Measurements from ENCODE around the gene ACE. TPM values are rescaled to one million over a fixed set of nuclear protein-coding genes. Genes with fewer than 3 reads are reported as not detected.

ACE gene
- total RNA-seq, 1 donor from 2014 or later = 1.0 TPM

GRCh38 chr17:63451150-63451549, 25.7 kb upstream of the ACE start:
- Mint-ChIP-seq H3K4me3 (ENCODE audit: unreplicated experiment) (no peak overlapping the region), H3K27me3 (ENCODE audit: low read depth, unreplicated experiment) (peaks cover 19% of the 10 kb centered on the region), H3K36me3 (ENCODE audit: low read depth, unreplicated experiment) (peaks cover 4% of the 10 kb centered on the region), H3K9me3 (ENCODE audit: unreplicated experiment) (peaks cover 6% of the 10 kb centered on the region), H3K4me1 (ENCODE audit: low read depth, unreplicated experiment) (peaks cover 8% of the 10 kb centered on the region), H3K27ac (ENCODE audit: unreplicated experiment) (no peak overlapping the region)
- FAIRE-seq (no peak), DNase-seq (ENCODE audit: low read depth) (no peak)
- no peak overlapping the region for H3K4me2 ChIP-seq (ENCODE audit: low read length)
- H3K36me3 ChIP-seq (ENCODE audit: insufficient read depth, low read length) = no peaks in the 10 kb centered on the region
- H3K27me3 ChIP-seq (ENCODE audit: insufficient read depth, low read length) = no peaks in the 10 kb centered on the region
- no peaks in the 10 kb centered on the region for H4K20me1 ChIP-seq (ENCODE audit: insufficient read depth, low read length)
- no peak overlapping the region for H3K9ac ChIP-seq (ENCODE audit: low read length)
- H3K4me3 ChIP-seq (ENCODE audit: insufficient read depth, low read depth, low read length) = no peak overlapping the region
- TF ChIP-seq EZH2 (IDR thresholded peaks at IDR 0.05; ENCODE audit: insufficient read depth, low read length) (no peak), CTCF (IDR thresholded peaks at IDR 0.05; ENCODE audit: insufficient read depth, low read depth, low read length) (no peak)
- no peaks in the 10 kb centered on the region for H3K79me2 ChIP-seq (ENCODE audit: insufficient read depth, low read length)
- no peak overlapping the region for H3K27ac ChIP-seq (ENCODE audit: low read depth, low read length)
- H3K9me3 ChIP-seq (ENCODE audit: insufficient read depth, low read depth, low read length) = no peaks in the 10 kb centered on the region
- peaks cover 19% of the 10 kb centered on the region for H3K4me1 ChIP-seq (ENCODE audit: insufficient read depth, low read length)
- no peak overlapping the region for H2AFZ ChIP-seq (ENCODE audit: low read depth, low read length)

GRCh38 chr17:63452046-63452961, 24.6 kb upstream of the ACE start:
- FAIRE-seq = no peak
- no peak overlapping the region for H3K4me3 Mint-ChIP-seq (ENCODE audit: unreplicated experiment)
- no peak overlapping the region for H2AFZ ChIP-seq (ENCODE audit: low read depth, low read length)

More at GRCh38 chr17:63452046-63452961, 24.6 kb upstream of the ACE start:
- Histone ChIP-seq H3K79me2 (ENCODE audit: insufficient read depth, low read length) (no peaks in the 10 kb centered on the region), H3K27me3 (ENCODE audit: insufficient read depth, low read length) (no peaks in the 10 kb centered on the region), H3K36me3 (ENCODE audit: insufficient read depth, low read length) (no peaks in the 10 kb centered on the region), H4K20me1 (ENCODE audit: insufficient read depth, low read length) (no peaks in the 10 kb centered on the region), H3K9me3 (ENCODE audit: insufficient read depth, low read depth, low read length) (no peaks in the 10 kb centered on the region), H3K4me1 (ENCODE audit: insufficient read depth, low read length) (peaks cover 8% of the 10 kb centered on the region), H3K4me3 (ENCODE audit: insufficient read depth, low read depth, low read length) (no peak overlapping the region), H3K4me2 (ENCODE audit: low read length) (no peak overlapping the region), H3K27ac (ENCODE audit: low read depth, low read length) (no peak overlapping the region), H3K9ac (ENCODE audit: low read length) (no peak overlapping the region)
- Mint-ChIP-seq H3K4me1 (ENCODE audit: low read depth, unreplicated experiment) (peaks cover 8% of the 10 kb centered on the region), H3K36me3 (ENCODE audit: low read depth, unreplicated experiment) (peaks cover 4% of the 10 kb centered on the region), H3K9me3 (ENCODE audit: unreplicated experiment) (peaks cover 6% of the 10 kb centered on the region), H3K27me3 (ENCODE audit: low read depth, unreplicated experiment) (peaks cover 19% of the 10 kb centered on the region), H3K27ac (ENCODE audit: unreplicated experiment) (no peak overlapping the region)
- DNase-seq (ENCODE audit: low read depth) = no peak
- TF ChIP-seq CTCF (IDR thresholded peaks at IDR 0.05; ENCODE audit: insufficient read depth, low read depth, low read length) (no peak), EZH2 (IDR thresholded peaks at IDR 0.05; ENCODE audit: insufficient read depth, low read length) (no peak)

Data from astrocyte (in vitro differentiated cells and primary cell).